OCI-LY1 (cell line): ENCODE results near the gene ETV3L.

Experiments used
- H2AFZ ChIP-seq: fragments of 200-600 bp; sonication (generic), shearing (Covaris generic); 2 replicates; pipeline ENCODE4 v1.6.0; 2014; ENCODE audit warnings: antibody characterized with exemption, mild to moderate bottlenecking, low read length
- H3F3A ChIP-seq: fragments of 200-600 bp; sonication (generic), shearing (Covaris generic); 2 replicates; pipeline ENCODE4 v1.6.0; 2014; ENCODE audit warnings: mild to moderate bottlenecking, antibody characterized with exemption, low read length, moderate library complexity; ENCODE audit not compliant: insufficient read depth
- H3K27ac ChIP-seq: fragments of 200-600 bp; sonication (generic); 2 replicates; pipeline ENCODE4 v1.5.1; 2014; ENCODE audit warnings: low read length, mixed run types, mild to moderate bottlenecking, low read depth; ENCODE audit not compliant: poor library complexity, severe bottlenecking
- H3K27me3 ChIP-seq: fragments of 200-600 bp; sonication (generic); 2 replicates; pipeline ENCODE4 v1.6.0; 2014; ENCODE audit warnings: antibody characterized with exemption, mild to moderate bottlenecking, low read length, moderate library complexity; ENCODE audit not compliant: insufficient read depth
- H3K36me3 ChIP-seq: fragments of 200-600 bp; sonication (generic); 2 replicates; pipeline ENCODE4 v1.6.1; 2014; ENCODE audit warnings: mild to moderate bottlenecking, antibody characterized with exemption, low read length, moderate library complexity, mixed read lengths; ENCODE audit not compliant: insufficient read depth
- H3K4me1 ChIP-seq: fragments of 200-600 bp; sonication (generic); 2 replicates; pipeline ENCODE4 v1.5.1; 2014; ENCODE audit warnings: mild to moderate bottlenecking, low read length, moderate library complexity; ENCODE audit not compliant: insufficient read depth, severe bottlenecking
- H3K4me2 ChIP-seq: fragments of 200-600 bp; sonication (generic), shearing (Covaris generic); 2 replicates; pipeline ENCODE4 v1.6.1; 2014; ENCODE audit warnings: low read length
- H3K4me3 ChIP-seq: fragments of 200-600 bp; sonication (generic); 2 replicates; pipeline ENCODE4 v1.5.1; 2014; ENCODE audit warnings: low read length, low read depth, mild to moderate bottlenecking, mixed read lengths; ENCODE audit not compliant: poor library complexity, severe bottlenecking
- H3K79me2 ChIP-seq: fragments of 200-600 bp; shearing (Covaris generic); 2 replicates; pipeline ENCODE4 v1.6.1; 2016; ENCODE audit warnings: mixed run types, low read length, mixed read lengths; ENCODE audit not compliant: insufficient read depth
- H3K9ac ChIP-seq: fragments of 200-600 bp; sonication (generic), shearing (Covaris generic); 2 replicates; pipeline ENCODE4 v1.6.1; 2014; ENCODE audit warnings: mild to moderate bottlenecking, low read length, mixed read lengths
- H3K9me2 ChIP-seq: fragments of 200-600 bp; sonication (generic), shearing (Covaris generic); 2 replicates; pipeline ENCODE4 v1.6.1; 2014; ENCODE audit warnings: low read depth, mild to moderate bottlenecking, low read length, mixed read lengths
- H3K9me3 ChIP-seq: fragments of 200-600 bp; shearing (Covaris generic); 2 replicates; pipeline ENCODE4 v1.6.1; 2014; ENCODE audit warnings: low read length, mixed read lengths
- H4K20me1 ChIP-seq: fragments of 200-600 bp; sonication (generic), shearing (Covaris generic); 2 replicates; pipeline ENCODE4 v1.6.0; 2016; ENCODE audit warnings: mild to moderate bottlenecking, low read length; ENCODE audit not compliant: insufficient read depth
- CTCF ChIP-seq: fragments of 200-600 bp; sonication (generic), shearing (Covaris generic); IDR thresholded peaks from 2 replicates; pipeline ENCODE4 v1.5.1; 2017; ENCODE audit warnings: mild to moderate bottlenecking, antibody characterized with exemption, low read length, moderate library complexity, mixed read lengths
- EZH2 ChIP-seq: fragments of 200-600 bp; sonication (generic), shearing (Covaris generic); IDR thresholded peaks from 2 replicates; pipeline ENCODE4 v1.8.0; 2017; ENCODE audit warnings: borderline replicate concordance, mixed run types, mild to moderate bottlenecking, antibody characterized with exemption, low read length, moderate library complexity, mixed read lengths

Gene ETV3L

DNA sequence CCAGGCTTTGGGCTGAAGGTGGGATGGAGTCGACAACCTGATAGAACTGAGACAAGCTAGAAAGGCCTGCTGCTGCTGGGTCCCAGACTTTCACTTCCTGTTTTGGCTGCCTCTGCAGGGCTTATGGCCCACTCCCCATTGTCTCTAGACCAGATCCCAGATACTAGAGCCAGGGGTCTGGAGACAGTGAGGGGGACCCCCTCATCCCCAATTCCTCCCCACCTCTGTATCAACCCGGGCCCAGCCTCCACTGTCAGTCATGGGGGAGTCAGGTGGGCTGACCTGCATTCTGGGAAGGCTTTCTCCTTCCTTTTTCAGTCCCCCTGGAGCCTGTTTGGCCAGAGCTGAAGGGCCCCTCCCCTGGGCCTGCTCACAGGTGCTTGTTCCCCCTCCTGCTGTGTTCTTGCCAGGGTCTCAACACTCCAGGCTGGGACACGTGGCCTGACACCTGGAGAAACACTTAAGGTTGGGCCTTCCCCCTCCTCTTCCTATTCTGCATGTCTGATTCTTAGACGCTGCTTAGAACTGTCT lies 18.0 kb upstream of the ETV3L start:
- TF ChIP-seq CTCF = no peak
- TF ChIP-seq EZH2 = no peak
- H3K9me2 ChIP-seq = no peaks in the 10 kb centered on the region
- H3K36me3 ChIP-seq = 0 out of 2 replicates have a peak, but pooled peaks cover 2% of the 10 kb centered on the region
- no peak overlapping the region for H3K9ac ChIP-seq
- H3K4me3 ChIP-seq = no peak overlapping the region
- H3K4me2 ChIP-seq = no peak overlapping the region
- H3K27me3 ChIP-seq = no peaks in the 10 kb centered on the region
- no peaks in the 10 kb centered on the region for H4K20me1 ChIP-seq
- H3K27ac ChIP-seq = no peak overlapping the region
- H2AFZ ChIP-seq = no peak overlapping the region
- H3K79me2 ChIP-seq = no peaks in the 10 kb centered on the region
- H3F3A ChIP-seq = no peaks in the 10 kb centered on the region
- no peaks in the 10 kb centered on the region for H3K9me3 ChIP-seq
- H3K4me1 ChIP-seq = no peaks in the 10 kb centered on the region

GRCh38 chr1:157116737-157117103 lies 17.1 kb upstream of the ETV3L start:
- Histone ChIP-seq H4K20me1 (no peaks in the 10 kb centered on the region), H2AFZ (no peak overlapping the region), H3K4me3 (no peak overlapping the region), H3F3A (no peaks in the 10 kb centered on the region), H3K9me2 (no peaks in the 10 kb centered on the region), H3K4me1 (no peaks in the 10 kb centered on the region), H3K27ac (no peak overlapping the region), H3K27me3 (no peaks in the 10 kb centered on the region), H3K9ac (no peak overlapping the region), H3K4me2 (no peak overlapping the region), H3K36me3 (no peaks in the 10 kb centered on the region), H3K79me2 (no peaks in the 10 kb centered on the region), H3K9me3 (no peaks in the 10 kb centered on the region)
- TF ChIP-seq CTCF (no peak), EZH2 (no peak)

DNA sequence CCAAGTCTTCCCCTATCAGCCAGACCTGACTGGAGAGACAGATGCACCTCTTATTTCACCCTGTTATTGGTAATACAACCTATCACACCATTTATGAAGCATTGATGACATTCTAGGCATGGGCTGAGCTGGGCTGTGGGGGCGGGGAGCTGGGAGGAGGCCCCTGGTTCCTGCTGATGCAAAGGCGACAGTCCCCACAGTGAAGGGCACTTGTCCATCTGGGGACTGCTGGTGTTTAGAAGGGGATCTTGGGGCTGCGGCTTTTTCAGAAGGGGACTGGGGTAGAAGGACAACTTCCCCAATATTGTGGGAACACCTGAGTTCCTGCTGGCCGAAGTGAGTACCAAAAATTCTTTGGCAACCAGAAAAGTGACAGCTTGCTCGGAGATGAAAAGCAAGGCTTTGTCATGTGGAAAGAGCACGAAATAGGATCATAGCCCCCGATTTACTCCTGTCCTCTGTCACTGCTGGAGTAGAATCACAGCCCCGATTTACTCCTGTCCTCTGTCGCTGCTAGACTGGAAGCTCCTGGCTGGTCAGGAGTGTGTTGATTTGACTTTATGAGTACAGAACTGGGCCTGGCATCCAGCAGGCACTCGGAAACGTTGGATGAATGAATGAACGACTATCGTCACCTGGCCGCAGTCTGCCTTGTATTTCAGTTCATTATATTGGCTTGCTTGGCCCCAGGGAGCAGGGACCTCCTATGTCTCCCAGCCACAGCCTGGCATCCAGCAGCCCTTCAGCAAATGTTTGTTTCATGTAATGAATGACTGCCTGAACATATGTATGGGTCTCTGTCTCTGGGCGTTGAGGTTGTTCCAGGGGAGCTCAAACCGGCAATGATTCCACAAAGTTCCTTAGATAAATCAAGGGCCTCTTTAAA lies 16.5 kb upstream of the ETV3L start:
- TF ChIP-seq CTCF = no peak
- no peak for TF ChIP-seq EZH2
- H3K27ac ChIP-seq = no peak overlapping the region
- H3K9me2 ChIP-seq = no peaks in the 10 kb centered on the region
- H3K9ac ChIP-seq = no peak overlapping the region
- H3K27me3 ChIP-seq = no peaks in the 10 kb centered on the region
- H3F3A ChIP-seq = no peaks in the 10 kb centered on the region
- no peak overlapping the region for H3K4me3 ChIP-seq
- H4K20me1 ChIP-seq = no peaks in the 10 kb centered on the region
- no peaks in the 10 kb centered on the region for H3K4me1 ChIP-seq
- no peaks in the 10 kb centered on the region for H3K36me3 ChIP-seq
- H3K79me2 ChIP-seq = no peaks in the 10 kb centered on the region
- H2AFZ ChIP-seq = no peak overlapping the region
- H3K4me2 ChIP-seq = no peak overlapping the region
- no peaks in the 10 kb centered on the region for H3K9me3 ChIP-seq
